ELR (cell line): ENCODE results near the gene WDR88.
"Not testable (repeated sequence)": the region's sequence is repeated elsewhere in the genome, so short reads cannot be mapped to it uniquely, and the experiment has no call there.

ENCODE experiments used
- DNase-seq: peaks from one replicate; pipeline ENCODE4 v3.0.0-alpha.2; 2015; ENCODE audit warnings: low read depth

WDR88 gene

GRCh38 chr19:33132021-33132420 is at the start of gene WDR88:
WDR88 (plus strand) TSS chr19:33132114; CDS start chr19:33132170, 56 bp downstream.
- no peak for DNase-seq

- no peak for DNase-seq
Measured at GRCh38 chr19:33085570-33086128, 46.3 kb upstream of the WDR88 start.

- DNase-seq: no peak
Measured at GRCh38 chr19:33086955-33087354, 45.0 kb upstream of the WDR88 start.

- no peak for DNase-seq
Measured at GRCh38 chr19:33089010-33089409, 42.9 kb upstream of the WDR88 start.

- no peak for DNase-seq
Measured at GRCh38 chr19:33090179-33090578, 41.7 kb upstream of the WDR88 start.

GRCh38 chr19:33093420-33094210 is 38.3 kb upstream of the WDR88 start:
- DNase-seq: no peak

- DNase-seq: no peak
Measured at GRCh38 chr19:33094436-33095067, 37.4 kb upstream of the WDR88 start.

- DNase-seq: peak; percentile 7
Measured at GRCh38 chr19:33096005-33096404, 35.9 kb upstream of the WDR88 start.

GRCh38 chr19:33098055-33098534 is 33.8 kb upstream of the WDR88 start:
- peak; percentile 37 for DNase-seq

- DNase-seq: no peak
Measured at GRCh38 chr19:33100894-33101644, 30.8 kb upstream of the WDR88 start.

GRCh38 chr19:33102893-33103292 is 29.0 kb upstream of the WDR88 start:
- no peak for DNase-seq

GRCh38 chr19:33108161-33108560 is 23.8 kb upstream of the WDR88 start:
- no peak for DNase-seq

- peak; percentile 73 for DNase-seq
Measured at GRCh38 chr19:33110137-33110910, 21.6 kb upstream of the WDR88 start.

- no peak for DNase-seq
Measured at GRCh38 chr19:33111587-33111986, 20.3 kb upstream of the WDR88 start.

GRCh38 chr19:33114312-33114711 is 17.6 kb upstream of the WDR88 start:
- DNase-seq: no peak

GRCh38 chr19:33117501-33117900 is 14.4 kb upstream of the WDR88 start:
- no peak for DNase-seq

GRCh38 chr19:33118643-33119042 is 13.3 kb upstream of the WDR88 start:
- DNase-seq: no peak

- no peak for DNase-seq
Measured at GRCh38 chr19:33124207-33125098, 7.5 kb upstream of the WDR88 start.

GRCh38 chr19:33125929-33126388 is 6.0 kb upstream of the WDR88 start:
- DNase-seq: peak; percentile 70

GRCh38 chr19:33126712-33127111 is 5.2 kb upstream of the WDR88 start:
- not testable (repeated sequence) for DNase-seq
